ENCODE results near the gene DLGAP4.
"Not testable (repeated sequence)": the region's sequence is repeated elsewhere in the genome, so short reads cannot be mapped to it uniquely, and the experiment has no call there.

The DLGAP4 gene

GRCh38 chr20:36499723-36500501 lies 193.8 kb downstream of the DLGAP4 start:
- no peak for DNase-seq (ENCODE audit: low read depth in 2 of 2)

- DNase-seq (ENCODE audit: low read depth in 2 of 2): no peak
These were observed 195.3 kb downstream of the DLGAP4 start for GRCh38 chr20:36501367-36502006.

- DNase-seq (ENCODE audit: low read depth in 2 of 2): no peak
These were observed 198.2 kb downstream of the DLGAP4 start for GRCh38 chr20:36504295-36504694.

- no peak for DNase-seq (ENCODE audit: low read depth in 2 of 2)
These were observed 200.1 kb downstream of the DLGAP4 start for GRCh38 chr20:36506253-36506652.

GRCh38 chr20:36507746-36508145 lies 201.6 kb downstream of the DLGAP4 start:
- DNase-seq (ENCODE audit: low read depth in 2 of 2): no peak

- no peak for DNase-seq (ENCODE audit: low read depth in 2 of 2)
These were observed 213.0 kb downstream of the DLGAP4 start for GRCh38 chr20:36519012-36519719.

- no peak for DNase-seq (ENCODE audit: low read depth in 2 of 2)
These were observed 213.8 kb downstream of the DLGAP4 start for GRCh38 chr20:36519944-36520343.

- no peak for DNase-seq (ENCODE audit: low read depth in 2 of 2)
These were observed 215.4 kb downstream of the DLGAP4 start for GRCh38 chr20:36521526-36521925.

- DNase-seq (ENCODE audit: low read depth in 2 of 2): not testable (repeated sequence)
These were observed 216.3 kb downstream of the DLGAP4 start for GRCh38 chr20:36522412-36522811.

- DNase-seq (ENCODE audit: low read depth in 2 of 2): no peak
These were observed 217.2 kb downstream of the DLGAP4 start for GRCh38 chr20:36523341-36523740.

- no peak for DNase-seq (ENCODE audit: low read depth in 2 of 2)
These were observed 219.7 kb downstream of the DLGAP4 start for GRCh38 chr20:36525620-36526365.

GRCh38 chr20:36526521-36527011 lies 220.4 kb downstream of the DLGAP4 start:
- no peak for DNase-seq (ENCODE audit: low read depth in 2 of 2)

GRCh38 chr20:36527331-36528125 lies 221.4 kb downstream of the DLGAP4 start:
- DNase-seq (ENCODE audit: low read depth in 2 of 2): no peak

GRCh38 chr20:36528176-36528874 lies 222.2 kb downstream of the DLGAP4 start:
- no peak for DNase-seq (ENCODE audit: low read depth in 2 of 2)

GRCh38 chr20:36528875-36529417 lies 222.8 kb downstream of the DLGAP4 start:
- no peak for DNase-seq (ENCODE audit: low read depth in 2 of 2)

- no peak for DNase-seq (ENCODE audit: low read depth in 2 of 2)
These were observed 226.2 kb downstream of the DLGAP4 start for GRCh38 chr20:36532388-36532787.

GRCh38 chr20:36532822-36533221 lies 226.7 kb downstream of the DLGAP4 start:
- no peak for DNase-seq (ENCODE audit: low read depth in 2 of 2)

GRCh38 chr20:36538026-36538722 lies 232.0 kb downstream of the DLGAP4 start:
- DNase-seq (ENCODE audit: low read depth in 2 of 2): no peak

- no peak for DNase-seq (ENCODE audit: low read depth in 2 of 2)
These were observed 234.5 kb downstream of the DLGAP4 start for GRCh38 chr20:36540551-36541211.

All from stimulated activated CD8-positive, alpha-beta memory T cell treated with anti-CD3 and anti-CD28 coated beads, Interleukin-15, amount 100 ng/mL, for 4 hours (primary cell).